Esophagus squamous epithelium (tissue), 4 donors: ENCODE data around the gene DTX2.
"Not testable (repeated sequence)": the region's sequence is repeated elsewhere in the genome, so short reads cannot be mapped to it uniquely, and the experiment has no call there.

ENCODE experiments used
- CTCF ChIP-seq, 6 experiments: fragments of 450-650 bp in 4 of 6; fragments of 200-600 bp in 2 of 6; sonication (generic) in 2 of 6; IDR thresholded peaks; one replicate each; pipeline ENCODE4 v1.5.1; 2016 to 2019; ENCODE audit warnings: antibody characterized with exemption in 6 of 6, mild to moderate bottlenecking in 4 of 6, moderate library complexity in 4 of 6
- POLR2A ChIP-seq, 4 donors: fragments of 450-650 bp; IDR thresholded peaks; one replicate each; pipeline ENCODE4 v1.6.1; 2017; ENCODE audit warnings: antibody characterized with exemption in 4 of 4, mild to moderate bottlenecking in 4 of 4, moderate library complexity in 3 of 4

GRCh38 chr7:76465950-76466349, 4.4 kb downstream of the DTX2 start:
- not testable (repeated sequence) for TF ChIP-seq POLR2A, CTCF (IDR thresholded peaks at IDR 0.05)
